Testis (tissue), 3 donors: ENCODE results near the gene CHRNB4. TPM values are rescaled to one million over a fixed set of nuclear protein-coding genes. Genes with fewer than 3 reads are reported as not detected.

ENCODE experiments used
- DNase-seq: peaks from one replicate; pipeline ENCODE4 v3.0.0-alpha.2; 2019
- H3K27ac ChIP-seq, 2 donors: fragments of 200-600 bp; sonication (generic); one replicate each; pipeline ENCODE4 v1.5.1; 2019
- H3K27me3 ChIP-seq: fragments of 200-600 bp; sonication (generic); one replicate; pipeline ENCODE4 v1.5.1; 2019
- H3K36me3 ChIP-seq: fragments of 200-600 bp; sonication (generic); one replicate; pipeline ENCODE4 v1.5.1; 2017; ENCODE audit warnings: low read depth; ENCODE audit errors: missing control alignments
- H3K4me1 ChIP-seq: fragments of 200-600 bp; sonication (generic); one replicate; pipeline ENCODE4 v1.5.1; 2019
- H3K4me3 ChIP-seq, 2 donors: fragments of 200-600 bp; sonication (generic); one replicate each; pipeline ENCODE4 v1.5.1; 2017 to 2019
- H3K9me3 ChIP-seq: fragments of 200-600 bp; sonication (generic); one replicate; pipeline ENCODE4 v1.5.1; 2017
- CTCF ChIP-seq, 3 experiments: fragments of 450-650 bp in 2 of 3; fragments of 200-600 bp in 1 of 3; sonication (generic) in 1 of 3; IDR thresholded peaks; one replicate each; pipeline ENCODE4 v1.5.1; 2016 to 2019; ENCODE audit warnings: antibody characterized with exemption in 3 of 3, mild to moderate bottlenecking in 2 of 3, moderate library complexity in 1 of 3
- POLR2A ChIP-seq: fragments of 450-650 bp; IDR thresholded peaks from one replicate; pipeline ENCODE4 v1.6.1; 2017; ENCODE audit warnings: antibody characterized with exemption, mild to moderate bottlenecking, moderate library complexity
- WGBS, 2 donors: methylation state at CpG; one replicate each; pipeline ENCODE4 v1.1.5; 2018; 5-methylcytosine and 5-hydroxymethylcytosine counted together
- intact Hi-C: fragments of 100-400 bp; cut with DNase I; formaldehyde crosslinking; loops from one replicate; pipeline ENCODE4 v1.15.1; 2023; ENCODE audit warnings: low total_unique reads
- polyA plus RNA-seq: library from polyadenylated mRNA; stranded (reverse); fragments of 350-450 nt; fragmentation: Illumina TruSeq; extraction: RNeasy Lipid Tissue Mini Kit (QIAGEN cat#74804); gene quantifications from one replicate; pipeline ENCODE4 v1.2.3, GENCODE V29; 2014; ENCODE audit warnings: low read depth, low replicate concordance; ENCODE audit not compliant: insufficient read depth
- total RNA-seq, 2 donors: library from RNA; depleted of rRNA; stranded (reverse); fragments of >200 nt; gene quantifications; one replicate each; pipeline ENCODE4 v1.2.3, GENCODE V29; 2016

CHRNB4 gene
- total and polyA plus RNA-seq, 3 donors from 2014 or later: 7.4 to 13.1 (median 8.0) TPM

- Histone ChIP-seq H3K9me3 (no peaks in the 10 kb centered on the region), H3K4me3 (no peak overlapping the region), H3K27ac (no peak overlapping the region), H3K27me3 (no peaks in the 10 kb centered on the region), H3K4me1 (no peaks in the 10 kb centered on the region), H3K36me3 (no peaks in the 10 kb centered on the region)
- intact Hi-C loops: no loop called here
- 59 to 71% methylated on average over 3 of the region's 3 CpGs for WGBS, 2 donors
- DNase-seq: no peak
- TF ChIP-seq POLR2A (no peak), CTCF (IDR thresholded peaks at IDR 0.05) (no peak)
Observed at GRCh38 chr15:78651007-78651406, 10.0 kb upstream of the CHRNB4 start.

GRCh38 chr15:78650022-78650421, 9.0 kb upstream of the CHRNB4 start:
- Histone ChIP-seq H3K4me1 (no peaks in the 10 kb centered on the region), H3K9me3 (no peaks in the 10 kb centered on the region), H3K36me3 (no peaks in the 10 kb centered on the region), H3K4me3 (no peak overlapping the region), H3K27ac (no peak overlapping the region), H3K27me3 (no peaks in the 10 kb centered on the region)
- no peak for DNase-seq
- WGBS, 2 donors: 81 to 95% methylated on average over 4 of the region's 4 CpGs
- intact Hi-C loops: no loop called here
- TF ChIP-seq POLR2A (no peak), CTCF (IDR thresholded peaks at IDR 0.05) (no peak)

GRCh38 chr15:78645009-78645408, 4.0 kb upstream of the CHRNB4 start:
- H3K4me1 ChIP-seq: peaks cover 4% of the 10 kb centered on the region
- no peaks in the 10 kb centered on the region for H3K36me3 ChIP-seq
- intact Hi-C loops: no loop called here
- no peak for TF ChIP-seq CTCF (IDR thresholded peaks at IDR 0.05)
- no peak for TF ChIP-seq POLR2A
- no peak overlapping the region for H3K4me3 ChIP-seq
- WGBS, 2 donors: 88 to 95% methylated on average over 4 of the region's 4 CpGs
- no peaks in the 10 kb centered on the region for H3K27me3 ChIP-seq
- no peaks in the 10 kb centered on the region for H3K9me3 ChIP-seq
- H3K27ac ChIP-seq: no peak overlapping the region
- no peak for DNase-seq

GRCh38 chr15:78642331-78642730, 1.3 kb upstream of the CHRNB4 start:
- intact Hi-C loops: no loop called here
- no peak overlapping the region for H3K4me3 ChIP-seq
- TF ChIP-seq CTCF (IDR thresholded peaks at IDR 0.05) (no peak), POLR2A (no peak)
- H3K27ac ChIP-seq: no peak overlapping the region
- H3K36me3 ChIP-seq: no peaks in the 10 kb centered on the region
- H3K27me3 ChIP-seq: no peaks in the 10 kb centered on the region
- no peaks in the 10 kb centered on the region for H3K9me3 ChIP-seq
- no peak for DNase-seq
- peaks cover 4% of the 10 kb centered on the region for H3K4me1 ChIP-seq
- WGBS, 2 donors: 52 to 64% methylated on average over 5 of the region's 5 CpGs

DNA sequence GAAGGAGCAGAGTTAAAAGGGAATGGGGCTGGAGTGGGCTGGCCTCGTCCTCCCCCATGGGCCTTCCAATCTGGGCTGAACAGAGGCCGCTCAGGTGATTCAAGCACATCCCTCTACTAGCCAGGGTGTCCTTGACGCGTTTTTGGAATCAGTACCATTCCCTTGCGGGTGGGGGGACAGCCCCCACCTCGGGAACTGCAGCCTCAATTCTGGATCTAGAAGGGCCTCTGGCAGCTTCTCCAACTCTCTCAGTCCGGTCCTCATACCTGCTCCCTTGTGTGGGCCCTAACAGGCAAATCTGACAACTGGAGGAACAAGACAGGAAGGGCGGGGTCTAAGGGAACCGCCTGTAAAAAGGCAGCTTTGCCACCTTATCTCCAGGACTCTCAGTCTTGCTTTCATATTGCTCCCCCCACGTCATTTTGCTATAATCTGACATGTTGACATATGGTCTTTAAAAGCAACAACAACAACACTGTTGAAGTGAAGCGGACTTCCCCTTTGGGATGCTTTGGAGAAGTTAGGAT, 802 bp upstream of the CHRNB4 start:
- TF ChIP-seq POLR2A (no peak), CTCF (IDR thresholded peaks at IDR 0.05) (no peak)
- intact Hi-C loops: no loop called here
- 41 to 47% methylated on average over 9 to 11 of the region's 11 CpGs for WGBS, 2 donors
- H3K36me3 ChIP-seq: no peaks in the 10 kb centered on the region
- H3K9me3 ChIP-seq: no peaks in the 10 kb centered on the region
- H3K4me1 ChIP-seq: peaks cover 4% of the 10 kb centered on the region
- DNase-seq: no peak
- H3K27me3 ChIP-seq: no peaks in the 10 kb centered on the region
- H3K4me3 ChIP-seq: no peak overlapping the region
- H3K27ac ChIP-seq: no peak overlapping the region
